ENCODE results near the gene DEAF1. TPM values are rescaled to one million over a fixed set of nuclear protein-coding genes. Genes with fewer than 3 reads are reported as not detected.

Gene DEAF1
- total RNA-seq, 1 experiment from 2014 or later = 62.2 TPM

- no peak for TF ChIP-seq ATF1 (CRISPR knock-in tag; IDR thresholded peaks at IDR 0.05)
These were observed 59.0 kb downstream of the DEAF1 start (continued) for GRCh38 chr11:635945-636510.

GRCh38 chr11:630871-631270 lies 64.2 kb downstream of the DEAF1 start:
- H3K36me3 Mint-ChIP-seq = no peaks in the 10 kb centered on the region
- peaks cover 13% of the 10 kb centered on the region for H3K4me1 Mint-ChIP-seq
- peaks cover 43% of the 10 kb centered on the region for H3K27me3 Mint-ChIP-seq (ENCODE audit: low read depth)
- DNase-seq (ENCODE audit: low spot score) = no peak
- CTCF ChIA-PET = no interaction called here
- no peak overlapping the region for H3K4me3 Mint-ChIP-seq
- ATAC-seq = no peak
- H3K27ac Mint-ChIP-seq = no peak overlapping the region
- H3K9me3 Mint-ChIP-seq = no peaks in the 10 kb centered on the region
- POLR2A ChIA-PET = no interaction called here
- TF ChIP-seq NFE2L1 (CRISPR knock-in tag; IDR thresholded peaks at IDR 0.05) (no peak), RORB (CRISPR knock-in tag; IDR thresholded peaks at IDR 0.05) (no peak), NFATC4 (CRISPR knock-in tag; IDR thresholded peaks at IDR 0.05) (no peak), RELA (CRISPR knock-in tag; IDR thresholded peaks at IDR 0.05; ENCODE audit: borderline replicate concordance) (no peak), MXD4 (CRISPR knock-in tag; IDR thresholded peaks at IDR 0.05; ENCODE audit: borderline replicate concordance) (no peak), CREB1 (CRISPR knock-in tag; IDR thresholded peaks at IDR 0.05) (no peak), CTCF (IDR thresholded peaks at IDR 0.05) (no peak), MYBL2 (CRISPR knock-in tag; IDR thresholded peaks at IDR 0.05) (no peak), FOXP4 (CRISPR knock-in tag; IDR thresholded peaks at IDR 0.05) (no peak), ZNF396 (CRISPR knock-in tag; IDR thresholded peaks at IDR 0.05; ENCODE audit: borderline replicate concordance) (no peak), ZBTB21 (CRISPR knock-in tag; IDR thresholded peaks at IDR 0.05; ENCODE audit: borderline replicate concordance) (no peak), ATF2 (CRISPR knock-in tag; IDR thresholded peaks at IDR 0.05; ENCODE audit: borderline replicate concordance, low read depth) (no peak), ELF4 (CRISPR knock-in tag; IDR thresholded peaks at IDR 0.05; ENCODE audit: low read depth) (no peak), ZNF671 (CRISPR knock-in tag; IDR thresholded peaks at IDR 0.05) (no peak), NR2C2 (CRISPR knock-in tag; IDR thresholded peaks at IDR 0.05) (no peak), ESRRA (CRISPR knock-in tag; IDR thresholded peaks at IDR 0.05; ENCODE audit: borderline replicate concordance) (no peak), ERG (CRISPR knock-in tag; IDR thresholded peaks at IDR 0.05) (no peak), FOXP1 (CRISPR knock-in tag; IDR thresholded peaks at IDR 0.05; ENCODE audit: borderline replicate concordance) (no peak), ETV6 (CRISPR knock-in tag; IDR thresholded peaks at IDR 0.05) (no peak)

Data from WTC11 (cell line).